ENCODE results near the gene ODF2. TPM values are rescaled to one million over a fixed set of nuclear protein-coding genes. Genes with fewer than 3 reads are reported as not detected.

ODF2 gene
- total RNA-seq, 1 experiment from 2014 or later, result 80.6 TPM

DNA sequence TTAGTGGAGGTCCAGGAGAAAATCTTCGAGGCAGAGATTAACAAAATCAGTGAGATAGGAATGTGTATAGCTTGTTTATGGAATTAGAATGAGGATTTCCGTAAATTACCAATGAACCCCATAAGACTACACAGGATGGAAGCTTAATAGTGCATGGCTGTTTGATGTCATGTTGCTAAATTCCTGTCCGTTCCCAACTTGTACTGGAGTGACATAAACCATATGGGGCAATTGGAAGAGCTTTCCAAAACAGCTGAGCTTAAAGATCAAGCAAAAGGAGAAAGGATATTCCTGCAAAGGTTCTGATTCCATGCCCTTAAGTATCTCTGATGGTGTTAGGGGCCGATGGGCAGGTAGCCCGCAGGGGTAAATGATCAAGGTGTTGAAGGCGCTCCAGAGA, 66.2 kb downstream of the ODF2 start:
- H3K27me3 ChIP-seq (replicated peaks; ENCODE audit: insufficient read depth, low read depth, low read length, poor library complexity), result no peaks in the 10 kb centered on the region
- ChIA-PET CTCF (no interaction called here), POLR2A (ENCODE audit: low non-redundant PET) (interaction anchor here (0.6 kb wide), 1 partner anchor 355 kb away, joined by 10 read pairs; no protein-coding TSS in a partner anchor)
- H3K9me3 ChIP-seq (ENCODE audit: low read depth, low read length, poor library complexity, severe bottlenecking), result no peaks in the 10 kb centered on the region
- TF ChIP-seq, protein P1, sequence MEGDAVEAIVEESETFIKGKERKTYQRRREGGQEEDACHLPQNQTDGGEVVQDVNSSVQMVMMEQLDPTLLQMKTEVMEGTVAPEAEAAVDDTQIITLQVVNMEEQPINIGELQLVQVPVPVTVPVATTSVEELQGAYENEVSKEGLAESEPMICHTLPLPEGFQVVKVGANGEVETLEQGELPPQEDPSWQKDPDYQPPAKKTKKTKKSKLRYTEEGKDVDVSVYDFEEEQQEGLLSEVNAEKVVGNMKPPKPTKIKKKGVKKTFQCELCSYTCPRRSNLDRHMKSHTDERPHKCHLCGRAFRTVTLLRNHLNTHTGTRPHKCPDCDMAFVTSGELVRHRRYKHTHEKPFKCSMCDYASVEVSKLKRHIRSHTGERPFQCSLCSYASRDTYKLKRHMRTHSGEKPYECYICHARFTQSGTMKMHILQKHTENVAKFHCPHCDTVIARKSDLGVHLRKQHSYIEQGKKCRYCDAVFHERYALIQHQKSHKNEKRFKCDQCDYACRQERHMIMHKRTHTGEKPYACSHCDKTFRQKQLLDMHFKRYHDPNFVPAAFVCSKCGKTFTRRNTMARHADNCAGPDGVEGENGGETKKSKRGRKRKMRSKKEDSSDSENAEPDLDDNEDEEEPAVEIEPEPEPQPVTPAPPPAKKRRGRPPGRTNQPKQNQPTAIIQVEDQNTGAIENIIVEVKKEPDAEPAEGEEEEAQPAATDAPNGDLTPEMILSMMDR (conservative IDR thresholded peaks at IDR 0.05; ENCODE audit: low read depth, low read length), result no peak
- TF ChIP-seq EZH2 (IDR thresholded peaks at IDR 0.05; ENCODE audit: borderline replicate concordance, low read depth, low read length, poor library complexity, severe bottlenecking), result no peak
- DNase-seq (ENCODE audit: low spot score), result no peak
- no TSS peak for BruUV-seq (replicated peaks)
- peaks cover 42% of the 10 kb centered on the region for H3K36me3 ChIP-seq (ENCODE audit: insufficient read depth, low read length, poor library complexity, severe bottlenecking)
- H3K4me1 ChIP-seq (ENCODE audit: insufficient read depth, low read length, poor library complexity, severe bottlenecking), result peaks cover 6% of the 10 kb centered on the region
- H3K4me3 ChIP-seq (ENCODE audit: low read depth, low read length, poor library complexity, severe bottlenecking), result no peak overlapping the region
- no peak overlapping the region for H3K27ac ChIP-seq (ENCODE audit: low read depth, low read length, poor library complexity, severe bottlenecking)
- intact Hi-C loops (cut with micrococcal nuclease; ENCODE audit: unreplicated experiment), result no loop called here

DNA sequence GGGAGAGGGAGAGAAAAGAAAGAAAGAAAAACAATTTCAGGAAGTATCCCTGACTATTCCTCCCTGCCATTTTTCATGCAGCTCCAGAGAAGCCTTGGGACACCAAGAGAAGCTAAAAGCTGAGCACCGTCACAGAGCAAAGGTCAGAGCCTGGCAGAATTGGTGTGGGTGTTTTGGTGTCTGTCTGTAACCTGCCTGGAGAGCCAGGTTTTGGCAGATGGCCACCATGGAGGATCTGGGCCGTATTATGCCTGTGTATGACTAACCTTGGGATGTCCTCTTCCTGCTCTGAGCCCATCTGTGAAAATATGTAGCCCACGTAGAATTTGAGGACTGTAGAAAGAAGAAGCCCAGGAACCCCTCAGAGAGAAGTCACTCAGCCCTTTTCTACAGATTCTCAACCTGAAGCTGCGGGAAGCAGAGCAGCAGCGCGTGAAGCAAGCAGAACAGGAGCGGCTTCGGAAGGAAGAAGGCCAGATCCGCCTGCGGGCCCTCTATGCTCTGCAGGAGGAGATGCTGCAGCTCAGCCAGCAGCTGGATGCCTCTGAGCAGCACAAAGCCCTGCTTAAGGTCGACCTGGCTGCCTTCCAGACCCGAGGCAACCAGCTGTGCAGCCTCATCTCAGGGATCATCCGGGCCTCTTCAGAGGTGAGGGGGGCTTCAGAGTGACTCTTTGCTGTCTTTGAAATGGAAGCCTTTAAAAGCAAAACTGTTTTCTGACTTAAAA, 67.6 kb downstream of the ODF2 start:
- Histone ChIP-seq H3K4me1 (ENCODE audit: insufficient read depth, low read length, poor library complexity, severe bottlenecking) (peaks cover 6% of the 10 kb centered on the region), H3K4me3 (ENCODE audit: low read depth, low read length, poor library complexity, severe bottlenecking) (no peak overlapping the region), H3K27me3 (replicated peaks; ENCODE audit: insufficient read depth, low read depth, low read length, poor library complexity) (no peaks in the 10 kb centered on the region), H3K27ac (ENCODE audit: low read depth, low read length, poor library complexity, severe bottlenecking) (peak overlapping the region; percentile 34), H3K36me3 (ENCODE audit: insufficient read depth, low read length, poor library complexity, severe bottlenecking) (peaks cover 38% of the 10 kb centered on the region), H3K9me3 (ENCODE audit: low read depth, low read length, poor library complexity, severe bottlenecking) (no peaks in the 10 kb centered on the region)
- DNase-seq (ENCODE audit: low spot score), result peak; percentile 73
- intact Hi-C loops (cut with micrococcal nuclease; ENCODE audit: unreplicated experiment), result no loop called here
- BruUV-seq (replicated peaks), result no TSS peak
- TF ChIP-seq, protein P1 (conservative IDR thresholded peaks at IDR 0.05; ENCODE audit: low read depth, low read length), result no peak
- TF ChIP-seq EZH2 (IDR thresholded peaks at IDR 0.05; ENCODE audit: borderline replicate concordance, low read depth, low read length, poor library complexity, severe bottlenecking), result no peak
- POLR2A ChIA-PET (ENCODE audit: low non-redundant PET), result interaction anchor here (0.6 kb wide), 1 partner anchor 158 kb away, joined by 3 read pairs; no protein-coding TSS in a partner anchor
- CTCF ChIA-PET, result interaction anchor here (0.5 kb wide), 1 partner anchor 104 kb away, joined by 6 read pairs; no protein-coding TSS in a partner anchor

DNA sequence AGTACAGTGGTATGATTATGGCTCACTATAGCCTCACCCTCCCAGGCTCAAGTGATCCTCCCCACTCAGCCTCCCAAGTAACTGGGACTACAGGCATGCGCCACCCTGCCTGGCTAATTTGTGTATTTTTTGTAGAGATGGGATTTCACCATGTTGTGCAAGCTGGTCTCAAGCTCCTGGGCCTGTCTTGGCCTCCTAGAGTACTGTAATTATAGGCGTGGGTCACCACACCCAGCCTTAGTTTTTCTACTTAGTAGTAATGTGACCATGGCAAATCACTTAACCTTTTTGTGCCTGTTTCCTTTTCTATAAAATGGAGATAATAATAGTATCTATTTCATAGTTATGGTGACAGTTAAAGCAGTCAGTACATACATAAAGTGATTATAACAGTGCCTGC, 70.9 kb downstream of the ODF2 start:
- no TSS peak for BruUV-seq (replicated peaks)
- Histone ChIP-seq H3K27ac (ENCODE audit: low read depth, low read length, poor library complexity, severe bottlenecking) (no peak overlapping the region), H3K4me3 (ENCODE audit: low read depth, low read length, poor library complexity, severe bottlenecking) (no peak overlapping the region), H3K9me3 (ENCODE audit: low read depth, low read length, poor library complexity, severe bottlenecking) (no peaks in the 10 kb centered on the region), H3K27me3 (replicated peaks; ENCODE audit: insufficient read depth, low read depth, low read length, poor library complexity) (no peaks in the 10 kb centered on the region), H3K4me1 (ENCODE audit: insufficient read depth, low read length, poor library complexity, severe bottlenecking) (peaks cover 6% of the 10 kb centered on the region), H3K36me3 (ENCODE audit: insufficient read depth, low read length, poor library complexity, severe bottlenecking) (peaks cover 54% of the 10 kb centered on the region)
- TF ChIP-seq EZH2 (IDR thresholded peaks at IDR 0.05; ENCODE audit: borderline replicate concordance, low read depth, low read length, poor library complexity, severe bottlenecking), result no peak
- TF ChIP-seq, protein P1 (conservative IDR thresholded peaks at IDR 0.05; ENCODE audit: low read depth, low read length), result no peak
- CTCF ChIA-PET, result no interaction called here
- POLR2A ChIA-PET (ENCODE audit: low non-redundant PET), result no interaction called here
- DNase-seq (ENCODE audit: low spot score), result no peak
- intact Hi-C loops (cut with micrococcal nuclease; ENCODE audit: unreplicated experiment), result no loop called here
